G401.6 (cell line): ENCODE data around the gene KYAT1.
"Not testable (repeated sequence)": the region's sequence is repeated elsewhere in the genome, so short reads cannot be mapped to it uniquely, and the experiment has no call there.

Source experiments
- FAIRE-seq: peaks from 2 replicates; lab custom pipeline; 2012; peaks lifted over from hg19 to GRCh38; lab: Jason Lieb, UNC

KYAT1 gene

DNA sequence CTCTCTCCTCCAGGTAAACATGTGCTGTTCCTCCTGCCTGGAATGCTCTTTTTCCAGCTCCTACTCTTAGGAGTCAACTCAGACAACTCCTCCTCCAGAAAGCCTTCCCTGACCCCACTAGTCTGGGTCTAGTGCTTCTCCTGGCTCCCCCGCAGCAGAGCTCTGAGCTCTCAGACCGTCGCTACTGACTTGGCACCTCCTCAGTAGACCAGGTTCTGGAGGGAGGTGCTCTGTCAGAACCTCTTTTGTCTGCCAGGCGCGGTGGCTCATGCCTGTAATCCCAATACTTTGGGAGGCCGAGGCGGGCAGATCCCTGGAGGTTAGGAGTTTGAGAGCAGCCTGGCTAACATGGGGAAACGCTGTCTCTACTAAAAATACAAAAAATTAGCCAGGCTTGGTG is 3.6 kb upstream of the KYAT1 start:
- FAIRE-seq = no peak

DNA sequence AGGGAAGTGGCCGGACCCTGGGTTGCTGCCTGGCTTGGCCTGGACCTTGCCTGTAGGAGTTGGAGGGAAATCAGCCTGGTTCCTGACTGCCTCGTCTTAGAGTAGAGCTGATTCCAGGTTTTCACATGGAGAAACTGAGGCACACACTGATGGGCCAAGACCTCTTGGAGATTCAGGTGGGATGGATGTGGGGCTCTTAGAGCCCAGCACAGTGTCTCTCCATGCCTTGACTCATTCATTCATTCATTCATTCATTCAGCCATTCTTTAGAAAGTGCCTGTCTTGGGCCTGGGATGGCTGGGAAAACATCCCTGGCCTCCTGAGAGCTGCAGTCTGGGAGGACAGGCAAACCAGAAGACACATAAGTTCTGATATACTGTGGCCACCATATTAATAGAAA is 2.4 kb upstream of the KYAT1 start:
- FAIRE-seq = no peak

DNA sequence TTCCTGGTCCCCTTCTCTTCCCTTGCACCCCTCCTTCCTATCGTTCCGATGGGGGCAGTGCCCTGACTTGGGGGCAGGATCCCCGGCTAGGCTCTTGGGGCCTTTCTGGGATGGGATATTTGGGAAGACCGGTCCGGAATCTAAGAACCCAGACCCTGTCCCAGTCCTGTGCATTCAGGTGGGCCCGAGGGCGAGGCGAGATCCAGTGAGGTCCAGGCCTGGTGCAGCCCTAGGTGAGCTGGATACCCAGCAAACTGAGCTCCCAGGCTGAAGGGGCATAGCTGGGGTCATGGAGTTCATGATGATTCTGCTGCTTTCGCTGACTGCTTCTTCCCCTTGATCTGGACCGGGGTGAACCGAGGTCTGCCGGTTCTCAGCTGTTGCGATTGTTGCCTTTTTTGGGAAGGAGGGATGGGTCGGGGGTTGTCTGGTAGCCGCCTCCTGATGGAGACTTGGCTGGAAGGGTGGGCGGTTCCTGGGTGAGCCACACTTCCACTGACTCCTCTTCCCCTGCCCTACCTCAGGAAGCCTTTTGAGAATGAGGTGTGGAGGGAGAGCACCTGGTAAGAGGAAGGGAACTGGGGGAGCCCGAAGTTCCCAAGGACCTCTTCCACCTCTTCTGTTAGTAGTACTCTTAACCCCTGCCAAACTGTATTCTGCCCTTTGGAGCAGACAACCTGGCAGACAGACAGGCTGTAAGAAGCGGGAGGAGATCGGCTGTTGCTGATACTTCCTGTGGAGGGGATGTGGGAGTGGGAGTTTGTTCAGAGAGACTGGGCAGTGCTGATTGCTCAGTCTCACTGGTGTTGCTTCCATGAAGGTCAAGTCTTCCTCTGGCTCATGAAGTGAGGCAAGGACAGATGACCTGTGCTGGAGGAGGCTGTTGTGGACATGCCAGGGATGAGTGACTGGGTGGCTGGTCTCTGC is 1.2 kb upstream of the KYAT1 start:
- no peak for FAIRE-seq

DNA sequence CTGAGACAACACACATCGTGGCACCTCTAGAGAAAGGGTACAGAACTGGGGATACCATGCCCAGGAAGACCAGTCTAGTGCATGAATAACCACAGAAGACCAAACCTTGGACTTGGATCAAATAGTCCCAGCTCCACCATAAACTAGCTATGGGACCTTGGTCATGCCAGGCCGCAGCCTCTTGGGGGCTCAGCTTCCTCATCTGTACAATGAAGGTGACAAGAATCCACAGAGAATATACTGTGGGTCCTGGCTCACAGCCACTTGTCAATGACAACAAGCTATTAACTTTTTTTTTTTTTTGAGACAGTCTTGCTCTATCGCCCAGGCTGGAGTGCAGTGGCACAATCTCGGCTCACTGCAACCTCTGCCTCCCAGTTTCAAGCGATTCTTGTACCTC is 3.9 kb downstream of the KYAT1 start:
- FAIRE-seq = no peak

DNA sequence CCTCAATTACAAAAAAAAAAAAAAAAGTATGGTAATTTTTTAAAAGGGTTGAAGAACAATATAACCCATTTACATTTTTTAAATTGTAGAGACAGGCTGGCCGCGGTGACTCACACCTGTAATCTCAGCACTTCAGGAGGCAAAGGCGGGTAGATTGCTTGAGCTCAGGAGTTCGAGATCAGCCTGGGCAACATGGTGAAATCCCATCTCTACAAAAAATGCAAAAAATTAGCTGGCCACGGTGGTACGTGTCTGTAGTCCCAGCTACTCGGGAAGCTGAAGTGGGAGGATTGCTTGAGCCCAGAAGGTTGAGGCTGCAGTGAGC is 10.8 kb downstream of the KYAT1 start:
- not testable (repeated sequence) for FAIRE-seq

DNA sequence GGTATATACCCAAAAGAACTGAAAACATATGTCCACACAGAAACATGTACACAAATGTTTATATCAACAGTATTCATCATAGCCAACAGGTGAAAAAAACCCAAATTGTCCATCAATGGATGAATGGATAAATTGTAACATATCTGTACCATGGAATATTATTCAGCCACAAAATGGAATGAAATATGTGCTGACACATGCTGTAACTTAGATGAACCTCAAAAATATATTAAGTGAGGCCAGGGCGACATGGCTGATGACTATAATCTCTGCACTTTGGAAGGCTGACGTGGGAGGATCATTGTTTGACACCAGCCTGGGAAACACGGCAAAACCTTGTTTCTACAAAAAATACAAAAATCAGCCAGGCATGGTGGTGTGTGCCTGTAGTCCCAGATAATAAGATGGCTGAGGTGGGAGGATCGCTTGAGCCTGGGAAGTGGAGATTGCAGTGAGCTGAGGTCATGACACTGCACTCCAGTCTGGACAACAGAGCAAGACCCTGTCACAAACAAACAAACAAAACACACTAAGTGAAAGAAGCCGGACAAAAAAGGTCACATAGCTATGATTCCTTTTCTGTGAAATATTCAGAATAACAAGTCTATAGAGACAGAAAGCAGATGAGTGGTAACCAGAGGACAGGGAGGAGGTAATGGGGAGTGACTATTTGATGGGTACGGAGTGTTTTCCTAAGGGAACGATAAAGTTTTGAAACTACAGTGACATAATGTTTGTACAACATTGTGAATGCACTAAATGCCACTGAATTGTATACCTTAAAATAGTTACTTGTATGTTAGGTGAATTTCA is 11.4 kb downstream of the KYAT1 start:
- no peak for FAIRE-seq

DNA sequence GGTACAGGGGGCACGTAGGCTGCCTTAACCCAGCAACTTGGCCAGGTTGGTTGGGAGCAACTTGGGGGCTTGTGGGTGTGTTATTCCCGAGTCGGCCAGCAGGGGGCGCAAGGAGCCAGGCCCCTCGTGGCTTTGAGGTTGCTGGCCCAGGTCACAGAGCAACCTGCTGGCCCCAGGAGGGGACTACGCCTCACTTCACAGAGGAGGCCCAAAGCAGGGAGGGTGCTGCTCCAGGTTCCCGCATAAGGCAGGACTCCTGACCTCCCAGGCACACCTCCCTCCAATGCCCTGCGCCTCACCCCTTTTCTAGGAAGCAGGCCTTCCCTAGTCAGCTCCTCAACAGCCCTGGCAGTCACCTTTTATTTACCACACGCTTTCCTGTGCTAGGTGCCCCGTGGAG is 18.1 kb downstream of the KYAT1 start:
- FAIRE-seq = no peak

DNA sequence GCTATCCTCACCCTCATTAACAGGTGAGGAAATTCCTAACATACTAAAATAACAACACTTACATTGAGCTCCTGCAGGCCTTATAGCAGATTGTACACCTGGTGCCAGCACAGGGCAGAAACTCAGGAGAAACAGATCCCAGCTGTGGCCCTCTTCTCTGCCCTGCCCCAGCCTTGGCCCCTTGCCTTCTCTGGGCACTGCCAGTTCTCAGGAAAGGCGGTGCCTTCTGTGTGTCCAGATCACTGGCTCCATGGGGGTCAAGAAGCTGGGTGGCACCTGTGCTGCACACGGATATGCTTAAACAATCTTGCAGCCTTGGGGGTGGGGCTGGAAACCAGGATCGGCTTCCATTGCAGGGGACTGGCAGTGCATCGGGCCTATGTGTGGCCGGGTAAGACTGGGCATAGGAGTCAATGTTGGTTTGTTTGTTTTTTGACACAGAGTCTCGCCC is 19.3 kb downstream of the KYAT1 start:
- FAIRE-seq = no peak

DNA sequence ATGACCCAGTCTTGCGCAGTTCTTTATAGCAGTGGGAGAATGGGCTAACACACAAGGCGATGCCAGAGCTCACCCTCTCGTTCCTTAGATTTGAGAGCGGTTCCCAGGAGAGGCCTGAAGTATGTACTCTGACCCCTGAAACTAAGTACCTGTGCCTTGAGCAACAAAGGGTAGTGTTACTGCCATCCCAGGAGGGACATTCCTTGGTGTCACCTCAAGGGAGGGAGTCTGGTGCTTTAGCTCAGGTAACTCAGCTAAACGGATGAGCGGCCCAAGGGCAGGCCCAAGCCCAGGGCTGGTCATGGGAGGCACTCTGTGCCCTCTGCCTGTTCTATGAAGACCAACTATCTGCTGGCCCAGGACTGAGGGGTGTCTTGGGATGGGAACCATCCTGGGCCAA is 20.2 kb downstream of the KYAT1 start:
- FAIRE-seq = no peak

DNA sequence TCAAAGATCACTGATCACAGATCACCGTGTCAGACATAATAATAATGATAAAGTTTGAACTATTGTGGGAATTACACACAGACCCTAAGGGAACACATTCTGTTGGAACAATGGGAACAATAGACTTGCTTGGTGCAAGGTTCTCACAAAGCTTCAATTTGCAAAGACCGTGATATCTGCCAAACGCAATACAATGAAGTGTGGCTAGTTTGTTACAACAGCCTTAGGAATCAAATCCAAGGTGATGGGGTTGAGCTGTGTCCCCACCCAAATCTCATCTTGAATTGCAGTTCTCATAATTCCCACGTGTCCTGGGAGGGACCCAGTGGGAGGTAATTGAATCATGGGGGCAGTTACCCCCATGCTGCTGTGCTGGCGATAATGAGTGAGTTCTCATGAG is 20.8 kb downstream of the KYAT1 start:
- no peak for FAIRE-seq

DNA sequence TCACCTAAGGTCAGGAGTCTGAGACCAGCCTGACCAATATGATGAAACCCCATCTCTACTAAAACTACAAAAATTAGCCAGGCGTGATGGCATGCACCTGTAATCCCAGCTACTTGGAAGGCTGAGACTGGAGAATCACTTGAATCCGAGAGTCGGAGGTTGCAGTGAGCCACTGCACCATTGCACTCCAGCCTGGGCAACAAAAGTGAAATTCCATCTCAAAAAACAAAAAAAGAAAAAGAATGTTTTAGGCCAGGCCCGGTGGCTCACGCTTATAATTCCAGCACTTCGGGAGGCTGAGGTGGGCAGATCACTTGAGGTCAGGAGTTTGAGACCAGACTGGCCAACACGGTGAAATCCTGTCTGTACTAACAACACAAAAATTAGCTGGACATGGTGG is 23.3 kb downstream of the KYAT1 start:
- FAIRE-seq = not testable (repeated sequence)

DNA sequence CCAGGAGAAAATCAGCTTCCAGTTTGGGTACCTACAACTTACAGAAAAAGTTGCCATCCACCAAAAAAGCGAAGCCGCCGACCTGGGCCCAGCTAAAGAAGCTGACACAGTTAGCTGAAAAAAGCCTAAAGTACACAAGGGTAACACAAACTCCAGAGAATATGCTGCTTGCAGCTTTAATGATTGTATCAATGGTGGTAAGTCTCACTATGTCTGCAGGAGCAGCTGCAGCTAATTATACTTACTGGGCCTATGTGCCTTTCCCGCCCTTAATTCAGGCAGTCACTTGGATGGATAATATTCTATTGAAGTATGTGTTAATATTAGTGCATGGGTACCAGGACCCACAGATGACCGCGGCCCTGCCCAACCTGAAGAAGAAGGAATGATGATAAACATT is 27.3 kb downstream of the KYAT1 start:
- FAIRE-seq = not testable (repeated sequence)

DNA sequence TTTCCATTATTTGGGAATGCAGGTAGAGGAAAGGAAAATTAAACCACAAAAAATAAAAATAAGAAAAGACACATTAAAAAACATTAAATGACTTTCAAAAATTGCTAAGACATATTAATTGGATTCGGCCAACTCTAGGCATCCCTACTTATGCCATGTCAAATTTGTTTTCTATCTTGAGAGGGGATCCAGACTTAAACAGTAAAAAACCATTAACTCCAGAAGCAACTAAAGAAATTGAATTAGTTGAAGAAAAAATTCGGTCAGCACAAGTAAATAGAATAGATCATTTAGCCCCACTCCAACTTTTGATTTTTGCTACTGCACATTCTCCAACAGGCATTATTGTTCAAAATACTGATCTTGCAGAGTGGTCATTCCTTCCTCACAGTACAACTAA is 29.1 kb downstream of the KYAT1 start:
- FAIRE-seq = not testable (repeated sequence)

DNA sequence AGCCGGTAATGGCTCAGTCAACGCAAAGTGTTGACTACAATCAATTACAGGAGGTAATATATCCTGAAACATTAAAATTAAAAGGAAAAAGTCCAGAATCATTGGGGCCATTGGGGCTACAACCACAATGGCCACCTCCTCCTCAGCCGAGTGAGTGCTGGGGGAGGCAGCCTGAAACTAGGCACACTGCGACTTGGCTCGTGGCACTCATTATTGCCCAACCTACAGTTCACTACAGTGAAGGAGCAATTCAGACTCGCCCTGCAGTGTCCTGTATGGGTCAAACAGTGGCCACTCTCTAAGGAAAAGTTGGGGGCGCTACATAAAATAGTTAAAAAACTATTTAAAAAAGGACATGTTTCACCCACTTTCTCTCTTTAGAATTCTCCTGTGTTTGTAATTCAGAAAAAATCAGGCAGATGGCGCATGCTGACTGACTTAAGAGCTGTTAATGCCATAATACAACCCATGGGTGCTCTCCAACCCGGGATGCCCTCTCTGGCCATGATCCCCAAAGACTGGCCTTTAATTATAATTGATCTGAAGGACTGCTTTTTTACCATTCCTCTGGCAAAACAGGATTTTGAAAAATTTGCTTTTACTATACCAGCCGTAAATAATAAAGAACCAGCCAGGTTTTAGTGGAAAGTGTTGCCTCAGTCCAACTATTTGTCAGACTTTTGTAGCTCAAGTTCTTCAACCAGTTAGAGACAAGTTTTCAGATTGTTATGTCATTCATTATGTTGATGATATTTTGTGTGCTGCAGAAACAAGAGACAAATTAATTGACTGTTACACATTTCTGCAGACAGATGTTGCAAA is 29.8 kb downstream of the KYAT1 start:
- peak; percentile 90 for FAIRE-seq

DNA sequence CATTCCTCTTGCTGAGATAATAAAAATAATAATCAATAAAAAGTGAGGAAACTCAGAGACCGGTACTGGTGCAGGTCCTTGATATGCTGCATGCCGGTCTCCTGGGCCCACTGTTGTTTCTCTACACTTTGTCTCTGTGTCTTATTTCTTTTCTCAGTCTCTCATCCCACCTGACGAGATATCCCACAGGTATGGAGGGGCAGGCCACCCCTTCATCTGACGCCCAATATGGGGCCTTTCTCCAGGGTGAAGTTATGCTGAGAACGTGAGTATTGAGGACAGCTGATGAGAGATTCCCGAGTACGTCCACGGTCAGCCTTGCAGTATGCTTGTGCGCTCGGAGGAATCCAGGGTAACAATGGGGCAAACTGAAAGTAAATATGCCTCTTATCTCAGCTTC is 30.7 kb downstream of the KYAT1 start:
- not testable (repeated sequence) for FAIRE-seq

DNA sequence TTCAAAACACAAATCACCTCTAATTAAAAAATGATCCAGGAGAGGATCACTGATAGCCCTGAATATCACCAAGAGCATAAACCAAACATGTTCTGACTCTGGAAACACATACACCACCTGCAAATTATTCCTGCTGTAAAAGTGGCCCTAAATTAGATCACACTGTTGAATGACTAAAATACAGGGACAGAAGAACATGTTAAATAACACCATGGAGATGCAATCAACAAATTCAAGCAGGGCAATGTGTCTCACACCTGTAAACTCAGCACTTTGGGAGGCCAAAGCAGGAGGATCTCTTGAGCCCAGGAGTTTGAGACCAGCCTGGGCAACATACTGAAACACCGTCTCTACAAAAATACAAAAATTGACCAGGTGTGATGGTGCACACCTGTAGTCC is 33.9 kb downstream of the KYAT1 start:
- no peak for FAIRE-seq

DNA sequence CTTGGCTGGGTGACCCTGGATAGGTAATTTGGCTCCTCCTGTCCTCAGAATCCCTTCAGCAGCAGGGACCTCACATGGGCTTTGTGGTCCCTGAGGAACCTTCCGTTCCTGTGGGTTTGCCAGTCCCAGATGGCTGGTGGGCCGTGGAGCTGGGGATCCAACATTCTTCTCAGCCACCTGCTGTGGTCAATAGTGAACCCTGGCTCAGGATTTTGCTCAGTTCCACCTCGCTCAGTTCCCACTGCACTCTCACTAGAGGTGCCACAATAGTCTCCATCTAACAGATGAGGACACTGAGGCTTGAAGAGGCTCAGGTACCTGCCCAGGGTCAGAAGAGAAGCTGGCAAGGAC is 35.1 kb downstream of the KYAT1 start:
- no peak for FAIRE-seq

DNA sequence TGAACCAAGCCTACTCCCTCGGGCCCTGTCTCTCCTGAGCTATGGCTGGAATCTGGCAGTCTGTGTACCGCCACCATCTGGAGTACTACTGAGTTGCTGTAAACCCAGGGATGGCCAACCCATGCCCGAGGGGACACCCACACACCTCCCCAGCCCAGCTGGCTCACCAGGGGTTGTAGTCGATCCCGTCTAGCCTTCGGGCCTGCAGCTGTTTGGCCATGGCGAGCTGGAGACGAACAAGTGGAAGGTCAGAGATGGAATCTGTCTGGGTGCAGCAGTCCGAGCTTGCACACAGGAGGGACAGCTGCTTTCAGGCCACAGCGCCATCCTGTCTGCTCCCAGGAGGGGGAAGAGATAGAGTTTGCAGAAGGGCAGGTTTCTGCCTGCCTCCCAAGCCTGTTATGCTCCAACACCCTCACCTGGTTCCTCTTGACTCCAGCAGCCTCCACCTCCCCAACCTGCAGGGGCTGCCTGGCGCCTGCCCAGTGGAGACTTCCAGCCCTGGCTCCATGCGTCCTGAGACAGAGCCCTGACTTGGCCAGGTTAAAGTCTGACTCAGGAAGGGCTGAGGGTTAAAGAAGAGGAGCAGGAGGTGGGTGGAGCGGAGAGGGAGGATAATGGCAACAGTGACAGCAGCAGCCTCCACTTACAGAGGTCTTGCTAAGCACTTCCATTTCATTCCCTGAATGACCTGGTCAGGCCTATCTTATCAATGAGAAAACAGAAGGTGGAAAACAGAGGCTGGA is 36.4 kb downstream of the KYAT1 start:
- FAIRE-seq = no peak

DNA sequence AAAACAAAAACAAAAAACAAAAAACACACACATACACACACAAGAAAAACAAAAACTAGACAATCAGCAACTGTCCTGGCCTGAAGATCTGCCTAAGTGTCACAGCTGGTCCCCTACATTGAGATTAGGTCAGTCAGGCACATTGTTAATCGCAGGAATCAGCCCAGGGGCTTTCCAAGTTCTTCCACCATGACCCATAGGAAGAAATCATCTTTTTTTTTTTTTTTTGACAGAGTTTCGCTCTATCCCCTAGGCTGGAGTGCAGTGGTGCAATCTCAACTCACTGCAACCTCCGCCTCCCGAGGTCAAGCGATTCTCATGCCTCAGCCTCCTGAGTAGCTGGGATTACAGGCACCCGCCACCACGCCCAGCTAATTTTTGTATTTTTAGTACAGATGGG is 38.6 kb downstream of the KYAT1 start:
- FAIRE-seq = not testable (repeated sequence)

DNA sequence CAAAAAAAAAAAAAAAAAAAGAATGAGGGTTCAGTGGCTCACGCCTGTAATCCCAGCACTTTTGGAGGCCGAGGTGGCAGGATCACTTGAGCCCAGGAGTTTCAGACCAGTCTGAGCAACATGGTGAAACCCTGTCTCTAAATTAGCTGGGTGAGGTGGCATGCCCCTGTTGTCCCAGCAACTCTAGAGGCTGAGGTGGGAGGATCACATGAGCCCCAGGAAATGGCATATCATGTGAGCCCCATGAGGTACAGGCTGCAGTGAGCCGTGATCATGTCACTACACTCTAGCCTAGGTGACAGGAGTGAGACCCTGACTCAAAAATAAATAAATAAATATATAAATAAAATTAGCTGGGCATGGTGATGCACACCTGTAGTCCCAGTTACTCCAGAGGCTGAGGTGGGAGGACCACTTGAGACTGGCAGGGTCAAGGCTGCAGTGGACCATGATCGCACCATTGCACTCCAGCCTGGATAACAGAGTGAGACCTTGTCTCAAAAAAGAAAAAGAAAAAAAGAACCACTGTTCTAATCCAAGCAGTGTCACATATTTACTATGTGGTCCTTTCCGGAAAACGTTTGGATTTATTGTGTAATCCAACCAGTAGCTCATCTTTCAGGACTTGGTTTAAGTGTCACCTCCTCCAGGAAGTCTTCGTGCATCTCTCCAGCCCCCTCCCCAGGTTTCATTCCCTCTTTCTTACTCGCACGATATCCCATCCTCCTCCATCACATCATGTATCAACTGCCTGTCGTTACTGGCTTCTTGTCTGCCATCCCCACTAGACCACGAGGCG is 39.9 kb downstream of the KYAT1 start:
- FAIRE-seq = no peak

DNA sequence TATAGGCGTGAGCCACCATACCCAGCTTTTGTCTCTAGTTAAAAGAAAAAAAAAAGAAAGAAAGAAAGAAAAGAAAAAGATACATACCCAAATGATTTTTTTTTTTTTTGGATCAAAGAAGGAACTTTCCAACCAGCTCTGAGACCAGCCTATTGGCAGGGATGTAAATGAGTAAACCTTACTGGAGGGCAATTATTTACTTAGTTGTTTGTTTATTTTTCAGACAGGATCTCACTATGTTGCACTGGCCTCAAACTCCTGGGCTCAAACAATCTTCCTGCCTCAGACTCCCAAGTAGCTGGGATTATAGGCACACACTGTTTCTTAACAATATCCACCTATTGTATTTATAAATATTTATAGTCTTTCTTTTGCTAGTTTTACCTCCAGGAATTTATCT is 41.2 kb downstream of the KYAT1 start:
- FAIRE-seq = no peak
